ENCODE measurements around the gene NCEH1. TPM values are rescaled to one million over a fixed set of nuclear protein-coding genes. Genes with fewer than 3 reads are reported as not detected.

The NCEH1 gene
- total RNA-seq, 2 donors from 2014 or later = 36.1 to 42.2 TPM

DNA sequence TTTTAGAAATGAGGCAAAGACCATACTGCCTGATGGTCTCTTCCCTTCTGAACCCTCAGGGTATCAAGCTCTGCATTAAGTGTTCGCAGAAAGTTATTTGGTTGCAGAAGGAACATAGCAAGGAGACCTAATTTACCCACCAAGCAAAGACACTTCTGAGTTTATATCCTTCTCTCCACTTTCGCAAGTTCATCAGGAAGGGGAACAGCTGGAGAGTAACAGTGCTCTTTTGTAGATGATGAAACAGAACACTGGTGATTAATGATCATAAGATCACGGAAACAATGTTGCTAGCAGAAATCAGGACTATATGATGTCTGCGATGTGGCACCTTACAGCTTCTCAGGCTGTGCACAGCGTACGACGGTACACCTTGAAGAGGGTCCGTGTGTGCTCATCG lies 62.1 kb downstream of the NCEH1 start:
- H3K27me3 ChIP-seq = no peaks in the 10 kb centered on the region
- no peak overlapping the region for H3K27ac ChIP-seq
- no peaks in the 10 kb centered on the region for H3K4me1 ChIP-seq
- no peak overlapping the region for H3K9ac ChIP-seq (ENCODE audit: low read depth in 2 of 2, low read length in 2 of 2)
- H3K4me3 ChIP-seq = no peak overlapping the region
- TF ChIP-seq, protein P1, sequence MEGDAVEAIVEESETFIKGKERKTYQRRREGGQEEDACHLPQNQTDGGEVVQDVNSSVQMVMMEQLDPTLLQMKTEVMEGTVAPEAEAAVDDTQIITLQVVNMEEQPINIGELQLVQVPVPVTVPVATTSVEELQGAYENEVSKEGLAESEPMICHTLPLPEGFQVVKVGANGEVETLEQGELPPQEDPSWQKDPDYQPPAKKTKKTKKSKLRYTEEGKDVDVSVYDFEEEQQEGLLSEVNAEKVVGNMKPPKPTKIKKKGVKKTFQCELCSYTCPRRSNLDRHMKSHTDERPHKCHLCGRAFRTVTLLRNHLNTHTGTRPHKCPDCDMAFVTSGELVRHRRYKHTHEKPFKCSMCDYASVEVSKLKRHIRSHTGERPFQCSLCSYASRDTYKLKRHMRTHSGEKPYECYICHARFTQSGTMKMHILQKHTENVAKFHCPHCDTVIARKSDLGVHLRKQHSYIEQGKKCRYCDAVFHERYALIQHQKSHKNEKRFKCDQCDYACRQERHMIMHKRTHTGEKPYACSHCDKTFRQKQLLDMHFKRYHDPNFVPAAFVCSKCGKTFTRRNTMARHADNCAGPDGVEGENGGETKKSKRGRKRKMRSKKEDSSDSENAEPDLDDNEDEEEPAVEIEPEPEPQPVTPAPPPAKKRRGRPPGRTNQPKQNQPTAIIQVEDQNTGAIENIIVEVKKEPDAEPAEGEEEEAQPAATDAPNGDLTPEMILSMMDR (IDR thresholded peaks at IDR 0.05) = no peak
- no peaks in the 10 kb centered on the region for H3K36me3 ChIP-seq
- DNase-seq = no peak
- intact Hi-C loops (cut with DNase I) = no loop called here
- H3K9me3 ChIP-seq = no peaks in the 10 kb centered on the region

DNA sequence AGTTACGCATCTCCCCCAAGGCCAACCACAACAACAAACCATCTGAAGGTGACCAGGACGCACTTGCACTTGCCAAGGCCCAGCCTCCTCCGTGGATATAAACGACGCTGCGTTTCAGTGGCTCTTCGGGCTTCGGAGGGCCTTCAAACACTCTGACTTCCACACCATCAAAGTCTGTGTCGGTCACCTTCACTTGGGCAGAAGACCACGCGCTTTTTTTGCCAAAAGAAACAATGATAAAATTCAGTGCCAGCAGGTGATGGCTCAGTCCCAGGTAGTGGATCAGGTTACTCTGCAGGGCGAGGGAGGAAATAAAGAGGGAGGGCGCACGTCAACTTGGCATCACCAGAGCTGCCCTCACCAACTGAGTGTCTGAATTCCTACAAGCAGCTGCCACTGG lies 63.0 kb downstream of the NCEH1 start:
- no peaks in the 10 kb centered on the region for H3K27me3 ChIP-seq
- no peaks in the 10 kb centered on the region for H3K9me3 ChIP-seq
- H3K36me3 ChIP-seq = no peaks in the 10 kb centered on the region
- no peak overlapping the region for H3K27ac ChIP-seq
- H3K9ac ChIP-seq (ENCODE audit: low read depth in 2 of 2, low read length in 2 of 2) = no peak overlapping the region
- TF ChIP-seq, protein P1 (IDR thresholded peaks at IDR 0.05) = no peak
- DNase-seq = no peak
- H3K4me1 ChIP-seq = no peaks in the 10 kb centered on the region
- H3K4me3 ChIP-seq = no peak overlapping the region
- intact Hi-C loops (cut with DNase I) = no loop called here

DNA sequence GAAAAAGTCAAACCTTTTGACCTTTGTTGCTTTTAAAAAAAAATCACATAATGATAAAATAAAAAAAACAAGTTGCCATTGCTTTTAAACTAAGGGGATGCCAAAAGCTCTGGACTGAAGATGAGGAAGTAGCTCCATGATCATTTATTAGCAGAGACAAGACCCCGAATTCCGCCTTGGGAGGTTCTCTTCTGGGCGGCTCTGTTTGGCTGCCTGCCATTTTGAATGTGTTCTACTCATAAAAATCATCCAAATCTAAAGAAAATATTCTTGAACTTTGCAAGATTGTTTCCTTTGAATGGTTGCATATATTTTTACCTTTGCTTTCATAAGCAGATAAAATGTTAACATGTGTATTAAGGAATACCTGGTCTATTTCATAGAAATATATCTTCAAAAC lies 63.8 kb downstream of the NCEH1 start:
- TF ChIP-seq, protein P1 (IDR thresholded peaks at IDR 0.05) = no peak
- Histone ChIP-seq H3K27me3 (no peaks in the 10 kb centered on the region), H3K9ac (ENCODE audit: low read depth in 2 of 2, low read length in 2 of 2) (no peak overlapping the region), H3K36me3 (no peaks in the 10 kb centered on the region), H3K9me3 (no peaks in the 10 kb centered on the region), H3K4me1 (no peaks in the 10 kb centered on the region), H3K27ac (no peak overlapping the region), H3K4me3 (no peak overlapping the region)
- DNase-seq = no peak
- intact Hi-C loops (cut with DNase I) = no loop called here

DNA sequence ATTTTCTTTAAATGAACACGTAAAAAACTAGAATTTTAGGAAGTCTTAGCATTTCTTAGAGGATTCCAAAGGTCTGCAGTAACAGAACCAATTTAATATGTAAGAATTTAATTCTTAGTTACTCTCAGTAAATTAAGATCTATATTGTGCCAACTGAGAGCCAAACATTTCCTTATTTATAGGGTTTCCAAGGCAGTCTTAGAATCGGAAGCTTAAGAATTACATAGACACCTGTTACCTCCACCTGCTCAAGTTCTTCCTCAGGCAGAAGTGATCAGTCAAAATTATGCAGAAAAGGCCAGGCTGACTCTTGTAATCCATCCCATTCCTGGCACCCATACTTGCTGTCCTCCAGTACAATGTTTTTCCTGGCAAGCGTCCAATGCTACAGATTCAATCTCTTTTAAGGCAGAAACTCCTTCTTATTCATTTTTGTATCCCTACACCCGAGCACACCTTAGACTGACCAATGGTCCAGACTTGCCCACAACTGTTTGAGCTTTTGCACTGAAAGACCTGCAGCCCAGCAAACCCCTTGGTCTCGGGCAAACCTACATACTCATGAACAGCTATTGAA lies 64.3 kb downstream of the NCEH1 start:
- Histone ChIP-seq H3K27me3 (no peaks in the 10 kb centered on the region), H3K9me3 (no peaks in the 10 kb centered on the region), H3K36me3 (no peaks in the 10 kb centered on the region), H3K9ac (ENCODE audit: low read depth in 2 of 2, low read length in 2 of 2) (no peak overlapping the region), H3K4me1 (no peaks in the 10 kb centered on the region), H3K4me3 (no peak overlapping the region), H3K27ac (no peak overlapping the region)
- TF ChIP-seq, protein P1 (IDR thresholded peaks at IDR 0.05) = no peak
- no peak for DNase-seq
- intact Hi-C loops (cut with DNase I) = no loop called here

DNA sequence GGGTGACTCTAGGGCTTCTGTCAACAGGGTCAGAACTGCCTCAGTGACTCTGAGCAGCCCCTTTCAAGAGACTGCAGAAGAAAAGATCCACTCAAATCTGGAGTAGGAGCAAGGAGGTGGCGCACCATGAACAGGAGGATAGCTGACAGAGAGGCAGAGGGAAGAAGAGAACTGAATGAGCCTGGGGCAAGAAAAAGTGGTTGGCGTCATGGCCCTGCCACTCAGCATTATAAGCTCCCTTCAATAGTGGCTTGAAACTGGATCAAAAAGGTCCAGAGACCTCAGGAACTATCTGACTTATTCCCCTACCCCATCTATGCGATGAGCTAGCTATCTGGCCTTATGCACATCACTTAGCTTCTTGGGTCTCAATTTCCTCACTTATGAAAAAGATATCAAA lies 66.6 kb downstream of the NCEH1 start:
- H3K36me3 ChIP-seq = no peaks in the 10 kb centered on the region
- H3K4me3 ChIP-seq = no peak overlapping the region
- TF ChIP-seq, protein P1 (IDR thresholded peaks at IDR 0.05) = no peak
- no peaks in the 10 kb centered on the region for H3K27me3 ChIP-seq
- H3K9ac ChIP-seq (ENCODE audit: low read depth in 2 of 2, low read length in 2 of 2) = no peak overlapping the region
- no peak for DNase-seq
- no peaks in the 10 kb centered on the region for H3K4me1 ChIP-seq
- intact Hi-C loops (cut with DNase I) = no loop called here
- H3K27ac ChIP-seq = no peak overlapping the region
- H3K9me3 ChIP-seq = no peaks in the 10 kb centered on the region

Measured in colonic mucosa (tissue), 4 donors.